GM12872 (cell line): ENCODE data around the gene KCNJ16.

ENCODE experiments used
- CTCF ChIP-seq: IDR thresholded peaks from 3 replicates; pipeline ENCODE4 v1.5.1; 2011; ENCODE audit warnings: low read depth, mild to moderate bottlenecking, low read length, moderate library complexity; ENCODE audit not compliant: insufficient read depth

The KCNJ16 gene

GRCh38 chr17:70076831-70077230, 1.8 kb downstream of the KCNJ16 start:
- no peak for TF ChIP-seq CTCF

GRCh38 chr17:70078549-70078948, 3.5 kb downstream of the KCNJ16 start:
- TF ChIP-seq CTCF: no peak

DNA sequence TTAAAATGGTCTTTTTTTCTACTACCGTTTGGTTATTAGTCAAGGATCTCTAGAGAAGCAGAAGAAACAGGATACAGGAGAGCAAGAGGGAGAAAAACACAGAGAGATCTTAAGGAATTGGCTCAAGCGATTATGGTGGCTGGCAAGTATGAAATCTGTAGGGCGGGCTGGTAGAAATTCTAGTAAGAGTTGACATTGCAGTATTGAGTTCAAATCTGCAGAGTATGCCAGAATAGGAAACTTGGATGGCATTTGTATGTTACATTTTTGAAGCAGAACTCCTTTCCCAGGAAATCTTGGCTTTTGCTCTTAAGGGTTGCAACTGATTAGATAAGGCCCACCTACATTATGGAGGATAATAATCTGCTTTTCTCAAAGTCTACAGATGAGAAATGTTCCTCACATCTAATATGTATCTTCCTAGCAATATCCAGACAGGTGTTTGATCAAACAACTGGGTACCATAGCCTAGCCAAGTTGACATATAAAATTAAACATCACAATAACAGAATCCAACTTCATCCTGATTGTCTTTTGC, 4.0 kb downstream of the KCNJ16 start:
- TF ChIP-seq CTCF: no peak

DNA sequence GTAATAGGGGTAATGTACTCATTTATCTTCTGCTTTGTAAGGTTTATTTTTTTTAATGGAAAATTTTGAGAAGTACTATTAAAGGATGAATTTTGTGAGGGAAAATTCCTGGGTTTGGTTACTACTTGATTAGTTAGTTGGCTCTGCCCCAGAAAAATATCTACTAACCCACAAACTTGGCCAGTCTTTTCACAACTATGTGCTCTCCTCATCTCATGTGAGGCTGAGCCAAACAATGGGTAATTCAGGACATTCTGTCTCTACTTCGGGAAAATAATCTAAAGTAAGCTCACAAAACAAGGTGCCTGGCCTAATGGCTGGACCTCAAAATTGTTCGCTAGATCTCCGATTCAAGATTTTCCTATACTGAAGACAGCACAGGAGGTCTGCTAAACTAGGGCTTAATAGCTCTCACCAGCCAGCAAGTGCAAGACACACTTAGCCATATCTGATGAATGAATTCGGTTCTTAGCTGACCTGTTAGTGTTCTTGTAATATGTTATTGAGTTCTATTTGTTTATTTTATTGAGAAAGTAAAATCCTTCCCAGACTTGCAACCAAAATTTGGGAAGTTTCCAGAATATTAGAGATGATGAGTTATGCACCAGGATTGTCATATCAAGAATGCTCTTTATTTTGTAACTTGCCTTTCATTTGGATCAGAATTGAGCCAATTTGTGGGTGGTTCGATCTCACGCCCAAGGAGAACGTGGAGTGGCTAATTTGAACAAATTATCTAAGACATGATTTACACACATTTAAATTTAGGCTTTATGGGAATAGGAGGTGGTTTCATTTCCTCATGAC, 5.7 kb downstream of the KCNJ16 start:
- no peak for TF ChIP-seq CTCF

- TF ChIP-seq CTCF: no peak
Measured at GRCh38 chr17:70081885-70082284, 6.9 kb downstream of the KCNJ16 start.

DNA sequence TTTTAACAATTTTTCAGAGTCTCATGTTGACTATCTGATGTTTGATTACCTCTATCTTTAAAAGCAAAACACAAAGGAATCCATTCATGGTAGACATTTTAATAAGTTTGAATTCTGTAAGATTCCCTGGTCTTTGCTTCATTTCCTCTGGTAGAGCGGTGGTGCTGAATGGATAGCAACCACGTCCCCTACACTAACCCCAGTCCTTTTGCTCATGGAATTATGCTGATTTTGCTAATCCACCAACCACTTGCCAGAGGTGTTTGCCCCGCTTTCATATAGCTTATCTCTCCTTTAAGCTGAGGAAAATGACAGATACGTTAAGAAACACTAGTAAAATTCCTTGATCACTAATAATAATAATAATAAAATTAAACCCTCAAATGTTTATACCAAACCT, 9.5 kb downstream of the KCNJ16 start:
- TF ChIP-seq CTCF: no peak

DNA sequence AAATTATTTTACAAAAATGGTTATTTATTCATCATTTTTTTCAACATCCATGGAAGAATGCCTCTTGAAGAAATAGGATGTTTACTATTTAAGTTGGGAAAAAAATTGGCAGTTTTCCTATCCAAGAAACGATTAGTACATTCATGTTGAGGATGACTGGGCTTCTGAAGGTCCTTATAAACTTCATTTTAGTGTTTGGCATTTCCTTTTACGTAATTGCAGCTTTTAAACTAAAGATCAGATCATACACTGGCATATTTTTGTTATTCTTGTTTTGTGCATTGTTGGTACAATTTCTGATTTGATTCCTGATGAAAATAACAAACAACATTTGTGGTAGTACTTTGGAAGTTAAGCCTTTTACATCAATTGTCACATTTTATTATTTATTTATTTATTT, 11.5 kb downstream of the KCNJ16 start:
- TF ChIP-seq CTCF: no peak
